BLaER1 (cell line): ENCODE results near the gene SOX15.

Source experiments
- H3K27ac ChIP-seq: shearing (Covaris generic); formaldehyde crosslinking; 2 replicates; pipeline ENCODE4 v1.8.1; 2022
- H3K27me3 ChIP-seq: shearing (Covaris generic); formaldehyde crosslinking; 2 replicates; pipeline ENCODE4 v1.8.1; 2022
- H3K36me3 ChIP-seq: shearing (Covaris generic); formaldehyde crosslinking; 2 replicates; pipeline ENCODE4 v1.8.1; 2022
- H3K4me1 ChIP-seq: shearing (Covaris generic); formaldehyde crosslinking; 2 replicates; pipeline ENCODE4 v1.8.1; 2022
- H3K4me2 ChIP-seq: shearing (Covaris generic); formaldehyde crosslinking; 2 replicates; pipeline ENCODE4 v1.8.1; 2022
- H3K4me3 ChIP-seq: shearing (Covaris generic); formaldehyde crosslinking; 2 replicates; pipeline ENCODE4 v1.8.1; 2022
- H3K9ac ChIP-seq: shearing (Covaris generic); formaldehyde crosslinking; 2 replicates; pipeline ENCODE4 v1.8.1; 2022
- H3K9me3 ChIP-seq: shearing (Covaris generic); formaldehyde crosslinking; 2 replicates; pipeline ENCODE4 v1.8.1; 2022
- H4K20me1 ChIP-seq: shearing (Covaris generic); formaldehyde crosslinking; 2 replicates; pipeline ENCODE4 v1.8.1; 2022
- Cebpa-rat ChIP-seq: shearing (Covaris generic); IDR thresholded peaks from 2 replicates; pipeline ENCODE4 v1.8.1; 2022

The SOX15 gene

DNA sequence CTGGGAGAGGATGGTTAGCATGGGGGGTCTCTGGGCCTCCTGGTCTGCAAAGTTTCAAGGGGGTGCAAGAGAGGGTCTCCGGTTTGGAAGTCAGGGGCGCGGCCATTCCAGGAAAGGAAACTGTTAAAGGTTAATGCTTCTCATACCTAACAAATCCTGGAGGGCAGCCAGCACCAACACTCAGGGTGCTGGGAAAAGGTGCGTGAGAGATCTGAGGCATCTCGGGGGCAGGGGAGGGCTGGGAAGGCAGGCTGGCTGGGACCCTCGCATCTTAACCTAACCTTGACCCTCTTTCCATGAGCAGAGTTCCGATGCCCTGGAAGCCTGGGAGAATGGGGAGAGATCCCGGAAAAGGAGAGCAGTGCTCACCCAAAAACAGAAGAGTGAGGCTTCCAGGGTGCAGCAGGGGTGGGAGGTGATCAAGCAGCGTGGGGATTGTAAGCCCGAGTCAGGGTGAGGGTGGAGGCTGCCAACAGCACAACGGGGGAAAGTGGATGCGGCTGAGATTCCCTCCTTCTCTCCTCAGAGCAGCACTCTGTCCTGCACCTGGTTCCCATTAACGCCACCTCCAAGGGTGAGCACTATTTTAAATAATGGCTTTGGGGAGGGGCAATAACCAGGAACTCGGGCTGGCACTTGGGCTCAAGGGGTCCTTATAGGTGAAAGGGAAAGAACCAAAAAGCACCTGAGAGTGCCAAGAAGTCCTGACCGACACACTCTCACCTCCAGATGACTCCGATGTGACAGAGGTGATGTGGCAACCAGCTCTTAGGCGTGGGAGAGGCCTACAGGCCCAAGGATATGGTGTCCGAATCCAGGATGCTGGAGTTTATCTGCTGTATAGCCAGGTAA, 30.3 kb downstream of the SOX15 start:
- Histone ChIP-seq H3K36me3 (peaks cover 15% of the 10 kb centered on the region), H3K4me3 (peak overlapping the region; percentile 94), H3K27me3 (no peaks in the 10 kb centered on the region), H4K20me1 (peaks cover 18% of the 10 kb centered on the region), H3K9ac (peak overlapping the region; percentile 96), H3K4me2 (peak overlapping the region; percentile 100), H3K9me3 (no peaks in the 10 kb centered on the region), H3K4me1 (peaks cover 62% of the 10 kb centered on the region), H3K27ac (peak overlapping the region; percentile 94)
- TF ChIP-seq Cebpa-rat, result no peak

DNA sequence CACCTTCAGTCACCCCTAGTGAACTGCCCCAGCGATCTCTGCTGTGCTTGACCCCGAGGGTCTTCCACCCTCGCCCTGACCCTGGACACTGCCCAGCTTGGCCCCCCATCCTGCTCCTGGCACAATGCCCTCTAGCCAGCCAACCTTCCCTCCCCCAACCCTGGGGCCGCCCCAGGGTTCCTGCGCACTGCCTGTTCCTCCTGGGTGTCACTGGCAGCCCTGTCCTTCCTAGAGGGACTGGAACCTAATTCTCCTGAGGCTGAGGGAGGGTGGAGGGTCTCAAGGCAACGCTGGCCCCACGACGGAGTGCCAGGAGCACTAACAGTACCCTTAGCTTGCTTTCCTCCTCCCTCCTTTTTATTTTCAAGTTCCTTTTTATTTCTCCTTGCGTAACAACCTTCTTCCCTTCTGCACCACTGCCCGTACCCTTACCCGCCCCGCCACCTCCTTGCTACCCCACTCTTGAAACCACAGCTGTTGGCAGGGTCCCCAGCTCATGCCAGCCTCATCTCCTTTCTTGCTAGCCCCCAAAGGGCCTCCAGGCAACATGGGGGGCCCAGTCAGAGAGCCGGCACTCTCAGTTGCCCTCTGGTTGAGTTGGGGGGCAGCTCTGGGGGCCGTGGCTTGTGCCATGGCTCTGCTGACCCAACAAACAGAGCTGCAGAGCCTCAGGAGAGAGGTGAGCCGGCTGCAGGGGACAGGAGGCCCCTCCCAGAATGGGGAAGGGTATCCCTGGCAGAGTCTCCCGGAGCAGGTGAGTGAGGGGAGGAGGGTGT, 31.2 kb downstream of the SOX15 start, which contains the start of gene TNFSF13:
TNFSF13 (plus strand) TSS at position 207 of the 776 bp plus-strand sequence; CDS start at position 497, 290 bp downstream.
- H3K9ac ChIP-seq, result peak within 1 kb of the TSS; percentile 96
- H3K4me2 ChIP-seq, result peak within 1 kb of the TSS; percentile 100
- H3K36me3 ChIP-seq, result peaks cover 7% of the 10 kb centered on the region
- peaks cover 59% of the 10 kb centered on the region for H3K4me1 ChIP-seq
- TF ChIP-seq Cebpa-rat, result peak; percentile 74; the same call in 1 of the 2 replicates
- peaks cover 10% of the 10 kb centered on the region for H4K20me1 ChIP-seq
- no peaks in the 10 kb centered on the region for H3K27me3 ChIP-seq
- peak within 1 kb of the TSS; percentile 94 for H3K27ac ChIP-seq
- H3K9me3 ChIP-seq, result no peaks in the 10 kb centered on the region
- peak within 1 kb of the TSS; percentile 94 for H3K4me3 ChIP-seq

DNA sequence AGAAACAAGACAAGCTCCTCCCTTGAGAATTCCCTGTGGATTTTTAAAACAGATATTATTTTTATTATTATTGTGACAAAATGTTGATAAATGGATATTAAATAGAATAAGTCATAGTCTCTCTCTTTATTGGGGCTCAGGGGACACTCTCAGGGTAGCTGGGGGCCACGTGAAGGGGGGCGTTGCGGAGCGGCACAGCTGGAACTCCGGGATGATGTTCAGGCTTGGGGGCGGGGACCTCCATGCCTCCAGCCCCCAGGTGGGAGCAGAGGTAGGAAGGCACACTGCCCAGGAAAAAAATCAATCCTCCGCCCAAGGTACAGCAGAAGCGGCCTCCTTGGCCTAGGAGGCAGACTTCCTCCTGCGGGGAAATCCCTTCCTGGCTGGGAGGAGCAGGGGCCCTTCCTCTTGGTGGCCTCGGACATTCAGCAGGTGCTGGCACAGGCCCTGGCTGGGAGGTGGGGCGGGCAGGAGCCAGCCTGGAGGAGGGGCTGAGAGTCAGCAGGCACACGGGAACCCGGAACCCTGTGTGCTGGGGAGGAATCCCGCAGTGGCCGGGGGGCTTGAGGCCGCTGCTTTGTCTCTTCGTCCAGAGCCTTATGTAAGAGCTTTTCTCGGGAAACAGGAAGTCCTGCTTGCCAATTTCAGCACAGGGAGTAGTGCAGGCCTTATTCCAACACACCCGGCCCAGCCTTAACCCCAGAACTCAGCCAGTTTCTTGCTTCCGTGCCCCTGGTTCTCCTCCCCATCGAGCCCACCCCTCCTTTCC, 31.9 kb downstream of the SOX15 start:
- H3K4me1 ChIP-seq, result peaks cover 60% of the 10 kb centered on the region
- peak overlapping the region; percentile 96 for H3K9ac ChIP-seq
- H3K36me3 ChIP-seq, result 0 out of 2 replicates have a peak, but pooled peaks cover under 1% of the 10 kb centered on the region
- peak overlapping the region; percentile 94 for H3K27ac ChIP-seq
- no peak for TF ChIP-seq Cebpa-rat
- peaks cover 8% of the 10 kb centered on the region; the same call in 1 of the 2 replicates for H4K20me1 ChIP-seq
- H3K27me3 ChIP-seq, result no peaks in the 10 kb centered on the region
- no peaks in the 10 kb centered on the region for H3K9me3 ChIP-seq
- peak overlapping the region; percentile 100 for H3K4me2 ChIP-seq
- H3K4me3 ChIP-seq, result peak overlapping the region; percentile 94

DNA sequence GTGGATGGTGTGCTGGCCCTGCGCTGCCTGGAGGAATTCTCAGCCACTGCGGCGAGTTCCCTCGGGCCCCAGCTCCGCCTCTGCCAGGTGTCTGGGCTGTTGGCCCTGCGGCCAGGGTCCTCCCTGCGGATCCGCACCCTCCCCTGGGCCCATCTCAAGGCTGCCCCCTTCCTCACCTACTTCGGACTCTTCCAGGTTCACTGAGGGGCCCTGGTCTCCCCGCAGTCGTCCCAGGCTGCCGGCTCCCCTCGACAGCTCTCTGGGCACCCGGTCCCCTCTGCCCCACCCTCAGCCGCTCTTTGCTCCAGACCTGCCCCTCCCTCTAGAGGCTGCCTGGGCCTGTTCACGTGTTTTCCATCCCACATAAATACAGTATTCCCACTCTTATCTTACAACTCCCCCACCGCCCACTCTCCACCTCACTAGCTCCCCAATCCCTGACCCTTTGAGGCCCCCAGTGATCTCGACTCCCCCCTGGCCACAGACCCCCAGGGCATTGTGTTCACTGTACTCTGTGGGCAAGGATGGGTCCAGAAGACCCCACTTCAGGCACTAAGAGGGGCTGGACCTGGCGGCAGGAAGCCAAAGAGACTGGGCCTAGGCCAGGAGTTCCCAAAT, 32.6 kb downstream of the SOX15 start:
- H3K27me3 ChIP-seq, result no peaks in the 10 kb centered on the region
- no peak overlapping the region for H3K4me3 ChIP-seq
- peaks cover 60% of the 10 kb centered on the region for H3K4me1 ChIP-seq
- TF ChIP-seq Cebpa-rat, result no peak
- no peaks in the 10 kb centered on the region for H3K9me3 ChIP-seq
- no peaks in the 10 kb centered on the region for H3K36me3 ChIP-seq
- H3K4me2 ChIP-seq, result peak overlapping the region; percentile 100
- H3K9ac ChIP-seq, result peak overlapping the region; percentile 96; the same call in 1 of the 2 replicates
- peaks cover under 1% of the 10 kb centered on the region; the same call in 1 of the 2 replicates for H4K20me1 ChIP-seq
- peak overlapping the region; percentile 94 for H3K27ac ChIP-seq

DNA sequence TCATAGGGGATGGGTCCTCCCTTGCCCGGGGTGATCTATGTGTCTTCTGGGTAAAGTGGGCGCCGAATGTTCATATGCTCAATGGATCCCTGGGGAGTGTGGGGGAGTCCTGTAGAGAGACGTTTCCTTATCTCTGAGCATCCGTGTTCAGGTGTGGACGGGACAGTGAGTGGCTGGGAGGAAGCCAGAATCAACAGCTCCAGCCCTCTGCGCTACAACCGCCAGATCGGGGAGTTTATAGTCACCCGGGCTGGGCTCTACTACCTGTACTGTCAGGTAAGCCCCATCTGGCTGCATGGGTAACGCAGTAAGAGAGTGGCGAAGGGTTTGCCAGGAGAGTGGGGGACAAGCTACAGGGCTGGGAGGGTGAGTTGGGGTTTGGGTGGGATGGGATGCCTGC, 33.3 kb downstream of the SOX15 start:
- no peak for TF ChIP-seq Cebpa-rat
- peaks cover 66% of the 10 kb centered on the region for H3K4me1 ChIP-seq
- H3K4me3 ChIP-seq, result no peak overlapping the region
- no peaks in the 10 kb centered on the region for H3K9me3 ChIP-seq
- no peaks in the 10 kb centered on the region for H4K20me1 ChIP-seq
- H3K27ac ChIP-seq, result no peak overlapping the region
- H3K36me3 ChIP-seq, result no peaks in the 10 kb centered on the region
- no peak overlapping the region for H3K9ac ChIP-seq
- no peak overlapping the region for H3K4me2 ChIP-seq
- H3K27me3 ChIP-seq, result no peaks in the 10 kb centered on the region

DNA sequence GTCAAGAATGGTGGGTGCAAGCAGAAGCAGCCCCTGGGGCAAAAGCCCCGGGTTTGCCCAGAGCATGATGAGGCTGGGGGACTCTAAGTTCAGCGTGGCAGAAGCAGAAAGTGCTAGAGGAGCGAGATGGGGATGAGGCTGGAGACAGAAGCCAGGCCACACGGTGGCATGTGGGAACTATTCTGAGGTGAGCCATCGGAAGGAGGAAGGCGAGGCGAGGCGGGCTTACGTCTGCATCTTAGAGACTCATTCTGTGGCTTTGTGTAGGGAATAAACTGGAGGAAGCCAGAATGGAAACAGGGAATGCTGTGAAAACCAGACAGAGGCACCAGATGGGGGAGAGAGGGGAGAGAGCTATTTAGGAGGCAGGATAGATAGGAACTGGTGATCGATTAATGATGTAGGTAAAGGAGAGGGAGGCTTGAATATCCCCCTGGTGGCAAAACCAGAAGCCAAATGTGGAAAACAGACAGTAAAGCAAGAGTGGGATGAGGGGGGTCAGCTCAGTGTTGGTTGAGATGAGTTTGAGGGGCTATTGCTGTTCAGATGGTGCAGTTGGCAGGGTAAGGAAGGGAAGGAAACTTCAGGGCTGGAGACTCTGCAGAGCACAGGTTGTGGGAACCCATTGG, 34.5 kb downstream of the SOX15 start:
- Histone ChIP-seq H3K4me3 (no peak overlapping the region), H4K20me1 (no peaks in the 10 kb centered on the region), H3K36me3 (no peaks in the 10 kb centered on the region), H3K4me2 (no peak overlapping the region), H3K27ac (no peak overlapping the region), H3K27me3 (no peaks in the 10 kb centered on the region), H3K4me1 (peaks cover 73% of the 10 kb centered on the region), H3K9me3 (no peaks in the 10 kb centered on the region), H3K9ac (no peak overlapping the region)
- no peak for TF ChIP-seq Cebpa-rat

DNA sequence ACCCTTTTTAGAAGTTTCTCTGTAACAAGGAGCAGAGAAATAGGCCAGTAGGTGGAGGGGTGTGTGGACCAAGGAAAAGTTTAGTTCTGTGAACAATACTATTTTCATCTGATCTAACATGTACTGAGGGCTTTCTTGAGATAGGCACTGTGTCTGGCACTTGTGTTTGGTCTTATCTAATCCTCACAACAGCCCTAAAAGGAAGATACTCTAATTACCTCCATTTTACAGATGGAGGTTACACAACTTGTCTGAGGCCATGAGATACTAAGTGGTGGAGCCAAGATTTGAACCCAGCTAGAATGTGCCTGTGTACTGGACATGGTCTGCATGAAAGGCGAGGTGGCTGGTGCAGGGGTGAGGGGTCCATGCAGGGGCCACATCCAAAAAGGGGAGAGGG, 36.5 kb downstream of the SOX15 start:
- 0 out of 2 replicates have a peak overlapping the region, but pooled peaks have one; percentile 6 for H3K4me3 ChIP-seq
- no peaks in the 10 kb centered on the region for H3K27me3 ChIP-seq
- no peaks in the 10 kb centered on the region for H3K36me3 ChIP-seq
- H3K27ac ChIP-seq, result peak overlapping the region; percentile 76
- peak overlapping the region; percentile 77 for H3K4me2 ChIP-seq
- no peaks in the 10 kb centered on the region for H4K20me1 ChIP-seq
- H3K4me1 ChIP-seq, result peaks cover 72% of the 10 kb centered on the region
- peak overlapping the region; percentile 12; the same call in 1 of the 2 replicates for H3K9ac ChIP-seq
- H3K9me3 ChIP-seq, result no peaks in the 10 kb centered on the region
- no peak for TF ChIP-seq Cebpa-rat

DNA sequence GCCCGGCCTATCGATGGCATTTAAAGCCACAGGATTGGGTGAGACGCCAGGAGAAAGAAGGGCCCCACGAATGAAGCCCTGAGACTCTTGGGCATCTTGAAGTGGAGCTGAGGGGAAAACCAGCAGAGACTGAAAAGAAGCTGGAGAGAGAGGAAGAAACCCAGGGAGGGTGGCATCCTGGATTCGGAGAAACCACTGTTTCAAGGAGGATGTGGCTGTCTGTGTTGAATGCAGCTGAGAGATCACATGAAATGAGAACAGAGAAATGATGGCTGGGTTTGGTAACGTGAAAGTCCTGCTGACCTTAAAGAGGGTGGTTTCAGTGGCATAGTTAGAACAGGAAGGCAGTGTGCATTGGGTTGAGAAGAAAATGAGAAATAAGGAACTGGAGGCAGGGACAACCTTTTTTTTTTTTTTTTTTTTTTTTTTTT, 37.3 kb downstream of the SOX15 start:
- Histone ChIP-seq H3K36me3 (no peaks in the 10 kb centered on the region), H3K4me3 (no peak overlapping the region), H3K27ac (peak overlapping the region; percentile 76), H3K4me2 (peak overlapping the region; percentile 77), H4K20me1 (no peaks in the 10 kb centered on the region), H3K9me3 (no peaks in the 10 kb centered on the region), H3K9ac (no peak overlapping the region), H3K27me3 (no peaks in the 10 kb centered on the region), H3K4me1 (peaks cover 72% of the 10 kb centered on the region)
- no peak for TF ChIP-seq Cebpa-rat
